Measurements from ENCODE around the gene ATF6B.
"Not testable (repeated sequence)": the region's sequence is repeated elsewhere in the genome, so short reads cannot be mapped to it uniquely, and the experiment has no call there.

Gene ATF6B

DNA sequence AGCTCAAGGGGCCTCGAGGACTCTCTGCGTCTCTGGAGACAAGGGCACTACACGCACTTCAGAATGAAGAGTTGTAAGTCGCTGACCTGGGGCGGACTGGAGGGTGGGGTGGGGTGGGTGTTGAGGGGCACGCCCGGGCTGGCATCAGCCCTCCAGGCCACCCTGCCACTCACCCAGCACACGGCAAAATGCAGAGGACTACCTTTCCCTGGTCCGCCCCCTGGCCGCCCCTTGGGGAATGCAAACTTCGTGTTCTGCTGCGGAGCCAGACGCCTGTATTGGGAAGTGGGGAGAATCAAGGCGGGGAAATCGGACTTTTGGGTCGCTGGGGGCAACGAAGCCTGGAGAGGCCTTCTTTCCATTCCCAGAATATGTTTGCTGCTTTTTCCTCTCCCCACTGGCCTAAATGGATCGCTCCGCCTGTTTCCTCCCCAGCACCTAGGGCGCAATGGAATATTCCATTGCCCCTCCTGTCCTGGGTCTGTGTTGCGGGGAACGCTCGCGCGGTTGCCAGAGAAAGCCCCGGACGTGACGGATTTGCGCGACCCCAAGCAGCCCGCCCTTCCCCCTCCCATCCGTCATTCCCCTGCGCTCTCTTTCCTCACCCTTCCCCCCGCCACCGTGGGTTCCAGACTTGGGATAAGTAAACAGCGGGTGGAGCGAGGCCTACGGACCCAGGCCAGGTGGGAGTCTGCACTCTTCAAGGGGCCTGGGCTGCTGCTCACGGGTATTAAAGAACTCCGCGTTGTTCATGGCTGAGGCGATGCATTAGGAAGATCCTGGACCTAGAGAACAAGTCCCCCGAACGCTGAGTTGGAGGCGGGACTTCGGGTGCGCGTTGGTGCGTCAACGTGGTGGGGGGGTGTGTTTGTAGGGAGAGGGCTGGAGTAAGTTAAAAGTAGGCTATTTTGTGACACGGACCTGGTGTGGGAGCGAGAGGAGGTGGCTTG lies 25.8 kb upstream of the ATF6B start, which contains the start of gene PPT2:
TSS of gene PPT2 (plus strand) at position 578 of the 950 bp plus-strand sequence. CDS start 454 bp downstream, outside the sequence.
- DNase-seq, result peak; percentile 85

DNA sequence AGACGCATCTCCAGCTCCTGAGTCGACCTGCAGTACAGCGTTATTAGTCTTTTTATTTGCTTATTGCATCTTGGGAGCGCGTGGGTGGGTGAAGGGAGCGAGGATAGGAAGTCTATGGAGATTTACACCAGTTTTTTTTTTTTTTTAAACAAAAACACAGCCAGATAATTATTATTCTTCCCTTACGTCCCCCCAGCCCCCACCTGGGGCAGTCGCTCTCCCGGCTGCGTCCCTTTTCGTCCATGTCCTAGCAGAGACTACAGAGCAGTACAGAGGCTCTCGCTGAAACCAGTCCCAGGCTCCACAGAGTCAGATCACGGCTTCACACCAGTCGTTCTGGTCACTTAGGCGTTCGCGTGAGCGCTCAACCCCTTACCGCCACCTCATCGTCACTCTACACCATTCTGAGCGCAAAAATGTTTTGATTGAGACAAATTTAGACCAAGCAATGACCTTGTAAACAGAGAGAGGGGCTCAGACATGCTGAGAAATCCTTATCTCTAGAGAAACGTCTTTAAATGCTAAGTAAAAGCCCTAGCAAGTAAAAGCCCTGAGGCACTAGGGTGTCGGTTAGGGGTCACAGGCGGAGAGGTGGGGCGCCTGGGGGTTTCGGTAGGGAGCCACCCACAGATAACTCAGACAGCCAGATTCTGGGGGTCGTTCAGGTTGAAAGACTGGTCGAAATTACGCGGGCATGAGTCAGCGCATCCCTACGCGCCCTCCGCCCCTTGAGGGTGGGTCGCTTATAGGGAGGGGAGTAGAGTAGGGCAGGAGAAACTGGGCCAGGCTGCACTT lies 24.9 kb upstream of the ATF6B start:
- peak; percentile 21 for DNase-seq

DNA sequence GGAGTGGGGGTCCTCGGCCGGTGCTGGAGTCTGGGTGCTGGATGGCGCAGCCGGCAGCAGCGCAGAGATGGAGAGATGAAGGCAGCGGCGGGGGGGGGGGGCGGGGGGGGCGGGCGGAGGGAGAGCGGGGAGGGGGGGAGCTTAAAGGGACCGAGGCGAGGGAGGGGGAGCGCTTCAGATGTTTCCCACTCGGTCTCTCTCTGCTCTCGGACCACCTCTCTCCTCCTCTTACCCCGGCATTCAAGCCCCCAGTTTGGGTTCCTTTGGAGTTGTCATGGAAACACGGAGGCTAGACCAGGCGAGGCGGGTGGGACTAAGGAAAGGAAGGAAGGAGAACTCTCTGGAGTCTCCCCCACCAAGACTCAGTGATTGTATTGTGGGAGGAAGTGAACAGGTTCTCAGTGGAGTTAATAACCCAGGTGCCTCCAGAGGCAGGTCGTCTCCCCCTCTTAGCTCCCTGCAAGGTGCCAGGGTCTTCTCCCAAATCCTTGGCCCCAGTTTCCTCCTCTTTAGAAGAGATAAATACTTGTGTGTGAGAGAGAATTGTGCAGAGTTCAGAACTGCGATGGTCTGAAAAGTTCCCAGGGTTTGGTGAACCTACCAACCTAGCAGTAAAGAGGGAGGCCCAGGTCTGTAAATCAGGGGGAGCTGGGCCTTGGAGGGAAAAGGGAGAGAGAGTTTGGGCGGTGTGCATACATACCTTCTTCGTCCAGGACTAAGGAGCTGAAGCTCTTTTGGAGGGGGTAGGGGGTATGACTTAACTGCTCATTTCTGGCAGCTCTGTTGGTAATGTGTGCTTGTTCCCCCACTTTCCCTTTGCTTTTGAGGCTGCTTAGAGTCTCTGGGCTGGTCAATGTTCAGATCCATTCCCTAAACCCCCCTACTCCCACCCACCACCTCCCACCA lies 24.1 kb upstream of the ATF6B start, which contains the start of gene PRRT1:
TSS of gene PRRT1 (minus strand) at position 77 of the 906 bp plus-strand sequence. CDS start 112 bp downstream, outside the sequence.
- DNase-seq, result no peak

DNA sequence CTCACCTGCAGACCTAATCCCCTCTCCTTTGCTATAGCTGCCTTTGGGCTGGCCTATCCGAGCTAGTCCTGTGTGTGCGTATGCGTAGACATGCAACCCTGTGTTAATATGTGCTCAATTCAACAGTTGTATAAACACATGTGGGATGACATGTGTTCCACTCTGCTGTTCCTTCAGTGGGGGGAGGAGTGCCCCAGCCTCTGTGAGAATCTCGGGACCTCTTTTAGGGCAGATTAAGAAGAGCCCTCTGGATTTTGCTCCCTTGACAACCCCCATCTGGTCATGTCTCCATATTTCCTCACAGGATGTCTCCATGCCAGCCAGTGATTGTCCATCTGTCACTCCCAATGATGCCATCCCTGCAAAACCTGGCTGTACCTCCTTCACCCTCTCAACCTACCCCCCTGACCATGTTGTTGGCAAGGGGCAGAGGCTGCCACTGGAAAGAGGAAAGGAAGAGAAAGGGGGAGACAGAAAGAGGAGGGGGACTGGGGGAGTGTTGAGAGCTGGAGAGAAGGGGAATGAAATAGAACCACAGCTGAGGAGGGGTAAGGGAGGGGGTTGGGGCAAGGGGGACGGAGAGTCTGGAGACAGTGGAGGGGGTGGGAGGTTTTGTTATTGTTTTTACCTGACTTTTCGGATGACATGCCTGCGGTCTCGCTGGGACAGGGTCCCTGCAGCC lies 23.3 kb upstream of the ATF6B start:
- DNase-seq, result no peak

DNA sequence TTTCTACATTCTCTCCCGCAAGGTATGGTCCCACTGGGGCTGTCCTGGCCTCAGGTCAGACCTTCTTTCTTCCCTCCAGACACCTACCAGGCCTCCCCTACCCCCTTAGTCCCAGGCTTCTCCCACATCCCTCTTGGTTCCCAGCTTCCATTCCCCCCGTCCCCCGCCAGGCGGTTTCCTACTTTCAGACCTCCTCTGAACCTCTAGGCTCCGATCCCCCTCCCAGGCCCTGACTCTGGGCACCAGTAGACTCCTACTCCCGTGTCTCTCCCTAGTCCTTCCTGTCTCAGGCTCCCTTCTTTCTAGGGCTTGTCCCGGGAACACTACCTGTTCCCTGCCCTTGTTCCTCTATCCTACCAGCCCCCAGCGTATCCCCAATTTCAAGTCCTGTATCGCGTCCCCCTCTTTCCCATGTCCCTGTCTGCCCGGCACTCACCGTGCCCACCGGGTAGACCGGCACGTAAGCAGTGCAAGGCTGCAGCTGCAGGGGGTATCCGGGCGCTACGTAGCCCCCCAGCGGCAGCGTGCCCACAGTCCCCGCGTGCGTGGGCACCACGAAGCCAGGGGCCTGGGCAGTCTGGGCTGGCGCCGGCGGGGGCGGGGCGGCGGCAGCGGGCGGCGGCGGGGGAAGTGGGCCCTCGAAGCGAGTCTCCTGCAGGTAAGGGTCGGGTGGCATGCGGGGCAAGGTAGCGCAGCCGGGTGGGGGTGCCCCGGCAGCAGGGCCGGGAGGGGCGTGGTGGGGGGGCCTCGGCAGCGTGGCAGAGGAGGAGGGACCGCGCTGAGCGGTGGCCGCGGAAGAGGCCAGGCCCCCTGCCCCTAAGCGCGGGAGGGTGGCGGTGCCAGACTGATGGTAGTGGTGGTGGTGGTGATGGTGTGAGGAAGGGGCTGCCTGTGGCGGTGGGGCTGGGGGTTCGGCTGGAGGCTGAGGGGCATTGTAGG lies 22.2 kb upstream of the ATF6B start:
- DNase-seq, result no peak

DNA sequence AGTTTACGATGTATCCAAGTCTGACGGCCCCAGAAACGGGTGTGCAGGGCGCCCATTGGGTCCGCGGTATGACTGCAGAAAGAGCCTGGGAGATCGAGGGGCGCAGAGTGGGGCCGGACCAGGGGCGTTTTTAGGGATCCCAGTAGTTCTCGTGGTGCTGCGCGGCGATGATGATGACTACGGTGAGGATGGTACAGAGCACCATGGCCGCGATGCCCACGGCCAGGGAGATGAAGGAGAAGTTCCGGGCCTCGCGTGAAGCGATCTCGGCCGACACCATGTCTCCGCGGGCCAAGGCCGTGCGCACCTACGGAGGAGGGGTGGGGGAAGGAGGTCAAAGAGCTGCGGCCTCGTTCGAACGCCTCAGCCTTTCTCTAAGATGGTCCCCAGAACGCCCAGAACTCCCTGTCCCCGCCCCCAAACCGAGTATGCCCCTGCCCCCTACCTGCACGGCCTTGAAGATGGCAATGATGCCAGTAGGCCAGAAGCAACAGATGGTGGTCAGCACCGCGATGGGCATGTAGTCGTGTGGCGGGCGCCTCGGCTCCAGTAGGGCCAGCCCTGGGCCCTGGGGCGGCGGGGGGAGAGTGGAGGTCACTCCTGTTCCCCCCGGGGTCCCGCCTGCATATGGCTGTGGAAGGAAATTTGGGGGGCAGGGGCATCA lies 21.2 kb upstream of the ATF6B start:
- DNase-seq, result no peak

DNA sequence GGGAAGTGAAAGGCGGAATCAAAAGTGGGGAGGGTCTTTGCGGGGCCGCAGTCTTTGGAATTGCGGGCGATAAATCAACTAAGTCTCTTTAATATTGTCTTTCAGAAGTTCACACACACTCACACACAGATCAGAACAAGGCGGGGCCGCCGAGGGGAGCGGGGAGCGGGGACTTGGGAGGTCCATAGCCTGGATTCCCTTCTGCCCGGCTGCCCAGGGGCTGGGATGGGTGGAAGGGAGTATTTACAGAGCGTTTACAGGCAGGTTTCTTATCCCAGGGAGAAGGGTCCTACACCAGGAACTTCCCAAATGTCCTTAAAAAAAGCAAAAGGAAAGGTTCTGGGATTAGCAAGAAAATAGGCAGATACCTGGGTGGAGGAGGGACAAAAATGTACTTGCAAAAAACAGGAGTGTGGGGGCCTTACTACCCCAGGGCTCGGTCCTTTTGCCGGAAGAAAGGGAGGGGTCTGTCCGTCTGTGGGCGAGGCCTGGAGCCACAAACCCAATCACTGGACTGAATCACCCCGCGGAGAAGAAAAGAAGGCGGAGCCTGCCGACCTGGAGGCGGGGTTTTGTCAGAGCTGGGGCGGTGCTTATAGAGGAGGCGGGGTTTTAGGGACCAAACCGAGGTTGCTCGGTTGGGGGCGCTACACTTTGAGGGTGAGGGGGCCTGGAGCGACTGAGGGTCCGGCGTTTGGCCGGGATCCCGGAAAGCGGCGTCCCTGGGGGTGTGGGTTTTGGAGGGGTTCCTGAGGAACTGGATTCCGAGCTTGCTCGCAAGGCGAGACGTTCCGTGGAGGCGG lies 20.4 kb upstream of the ATF6B start:
- no peak for DNase-seq

DNA sequence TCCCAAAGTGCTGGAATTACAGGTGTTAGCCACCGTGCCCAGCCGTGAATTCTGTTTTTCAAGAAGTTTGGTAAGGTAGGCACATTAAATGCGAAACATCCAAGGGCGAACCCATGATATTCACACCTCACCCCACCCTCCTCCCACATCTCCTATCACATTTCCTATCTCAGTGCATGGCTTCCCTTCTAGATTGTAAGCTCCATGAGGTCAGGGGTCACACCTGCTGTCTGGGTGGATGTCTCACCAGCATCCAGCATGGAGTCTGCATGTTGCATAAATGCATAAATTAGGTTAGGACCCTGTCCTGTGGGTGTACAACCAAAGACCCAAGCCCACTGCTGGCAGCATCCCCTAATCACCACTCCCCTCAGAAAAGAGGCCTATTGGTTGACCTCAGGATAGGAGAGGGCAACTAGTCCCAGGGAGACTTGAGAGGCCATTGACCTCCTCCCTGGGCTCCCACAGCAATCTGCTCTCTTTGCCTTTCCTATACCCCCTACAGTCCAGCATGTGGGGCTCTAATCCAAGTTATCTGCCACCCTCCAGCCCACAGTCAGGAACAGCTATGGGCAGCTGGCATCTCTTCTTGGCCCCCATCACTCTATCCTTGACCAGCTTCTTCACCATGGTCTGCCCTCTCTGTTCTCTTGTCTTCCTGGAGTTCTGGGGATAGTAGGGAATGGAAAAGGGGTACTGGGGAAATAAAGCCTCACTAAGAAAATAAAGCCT lies 19.5 kb upstream of the ATF6B start:
- no peak for DNase-seq

DNA sequence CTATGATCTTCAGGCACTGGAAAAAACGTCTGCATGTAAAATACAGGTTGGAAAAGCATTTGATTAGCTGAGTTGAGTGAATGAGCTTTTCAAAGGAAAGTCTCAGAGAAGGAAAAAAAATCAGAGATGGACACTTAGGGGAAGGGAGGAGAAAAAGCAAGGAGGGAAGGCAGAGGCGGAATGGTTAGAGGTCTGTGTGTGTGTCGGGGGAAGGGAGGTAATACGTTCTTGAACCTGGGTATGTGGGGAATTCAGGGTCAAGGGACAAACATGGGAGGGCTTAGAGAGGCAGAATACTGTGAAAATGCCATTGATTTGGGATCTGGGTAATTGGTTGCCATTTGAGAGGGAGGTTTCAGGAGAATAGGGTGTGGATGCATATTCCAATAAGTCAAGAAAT lies 18.6 kb upstream of the ATF6B start:
- no peak for DNase-seq

DNA sequence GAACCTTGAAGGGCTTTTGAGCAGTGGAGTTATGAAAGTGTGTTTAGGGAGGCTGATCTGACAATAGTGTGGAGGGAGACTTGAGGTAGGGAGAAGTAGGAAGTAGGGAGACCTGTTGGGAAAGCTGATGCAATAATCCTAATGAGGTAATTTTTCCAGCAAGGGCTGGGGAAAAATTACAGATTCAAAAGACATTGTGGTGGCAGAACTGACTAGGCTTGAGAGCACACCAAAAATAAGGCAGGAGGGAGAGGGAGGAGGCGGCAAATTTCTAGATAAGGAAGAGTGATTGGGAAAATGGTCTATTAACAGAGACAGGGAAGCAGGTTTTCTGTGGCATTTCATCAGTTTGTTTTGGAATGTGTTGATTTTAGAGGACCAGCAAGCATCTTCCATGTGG lies 18.2 kb upstream of the ATF6B start:
- no peak for DNase-seq

DNA sequence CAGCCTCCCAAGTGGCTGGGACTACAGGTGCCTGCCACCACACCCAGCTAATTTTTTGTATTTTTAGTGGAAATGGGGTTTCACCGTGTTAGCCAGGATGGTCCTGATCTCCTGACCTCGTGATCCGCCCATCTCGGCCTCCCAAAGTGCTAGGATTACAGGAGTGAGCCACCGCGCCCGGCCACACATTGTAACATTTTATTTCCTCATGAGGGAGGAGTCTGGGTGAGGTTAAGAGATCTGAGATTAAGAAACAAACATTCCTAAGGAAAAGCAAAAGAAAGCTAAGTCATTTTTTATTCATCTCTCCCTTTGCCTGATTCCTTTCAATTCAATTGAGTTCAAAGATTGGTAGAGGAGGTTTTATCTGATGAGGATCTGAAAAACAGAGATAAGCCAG lies 16.2 kb upstream of the ATF6B start:
- not testable (repeated sequence) for DNase-seq

DNA sequence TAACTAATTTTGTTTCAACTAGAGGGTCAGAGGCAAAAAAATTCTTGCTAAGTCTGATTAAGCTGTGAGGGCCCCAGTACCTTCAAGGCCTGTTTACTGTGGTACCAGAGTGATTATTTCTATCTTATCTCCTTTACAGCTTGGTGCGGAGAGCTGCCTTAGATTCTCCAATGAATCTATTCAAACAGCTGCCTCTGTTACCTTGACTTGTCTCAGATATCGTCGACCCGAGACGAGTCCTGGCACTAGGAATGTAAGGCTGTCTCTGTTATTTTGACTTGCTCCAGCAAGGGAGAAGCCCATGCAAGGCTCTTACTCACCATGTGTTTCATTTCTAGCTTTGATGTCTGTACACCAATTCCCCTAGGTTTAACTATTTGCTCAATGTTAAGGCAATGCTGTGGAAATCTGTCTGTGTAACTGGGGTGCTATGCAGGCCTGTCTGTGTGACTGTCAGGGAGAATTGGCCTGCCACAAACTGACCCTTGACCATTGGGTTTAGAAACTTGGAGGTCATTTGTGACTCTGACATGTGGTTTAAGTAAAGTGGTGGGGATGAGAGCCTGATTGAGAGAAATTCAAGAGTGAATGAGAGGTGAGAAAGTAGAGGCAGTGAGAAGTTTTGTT lies 12.5 kb upstream of the ATF6B start:
- DNase-seq, result no peak

DNA sequence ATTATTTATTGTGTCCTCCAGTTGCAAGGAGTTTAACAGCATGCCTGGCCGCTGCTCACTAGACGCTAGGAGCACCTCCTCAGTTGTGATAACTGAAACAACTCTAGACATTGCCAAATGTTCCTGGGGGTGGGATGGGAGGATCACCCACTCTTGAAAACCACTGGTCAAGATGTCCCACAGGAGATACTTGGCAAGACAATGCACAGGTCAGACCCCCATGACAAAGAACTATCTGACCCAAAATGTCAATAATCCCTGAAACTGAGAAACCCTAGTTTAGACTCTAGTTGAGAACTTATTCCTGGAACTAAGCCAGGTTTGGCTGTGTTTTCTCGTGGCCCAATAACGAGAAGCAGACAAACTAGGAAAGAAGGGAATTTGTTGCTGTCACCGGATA lies 11.5 kb upstream of the ATF6B start:
- DNase-seq, result no peak

DNA sequence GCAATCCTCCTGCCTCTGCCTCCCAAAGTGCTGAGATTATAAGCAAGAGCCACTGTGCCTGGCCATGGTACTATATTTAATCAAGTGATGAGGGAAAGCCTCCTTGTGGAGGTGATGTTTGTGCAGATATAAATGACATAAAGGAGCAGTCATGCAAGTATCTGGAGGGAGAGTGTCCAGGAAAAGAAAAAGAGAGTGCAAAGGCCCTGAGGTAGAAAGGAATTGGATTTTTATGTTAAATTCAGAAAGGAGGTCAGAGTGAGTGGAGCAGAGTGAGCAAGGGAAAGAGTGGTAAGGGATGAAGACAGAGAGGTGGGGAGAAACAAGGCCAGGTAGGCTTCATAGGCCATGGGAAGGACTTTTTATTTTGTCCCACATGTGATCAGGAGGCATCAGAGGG lies 9.4 kb upstream of the ATF6B start:
- no peak for DNase-seq

DNA sequence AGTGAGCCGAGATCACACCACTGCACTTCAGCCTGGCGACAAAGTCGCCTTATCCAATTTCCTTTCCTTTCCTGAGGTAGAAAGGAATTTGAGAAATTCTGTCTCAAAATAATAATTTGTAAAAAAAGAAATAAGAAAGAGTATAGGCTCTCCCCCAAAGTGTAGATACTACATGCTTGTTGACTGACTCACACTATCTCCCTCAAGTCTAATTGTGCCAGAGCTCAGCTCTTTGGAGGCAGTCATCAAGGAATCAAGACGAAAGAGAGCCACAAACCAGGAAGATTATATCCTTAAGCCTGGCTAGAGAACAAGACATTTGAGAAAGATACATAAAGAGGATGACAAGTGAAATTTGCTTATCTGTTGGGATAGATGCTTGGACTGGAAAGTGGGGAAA lies 5.7 kb upstream of the ATF6B start:
- DNase-seq, result no peak

DNA sequence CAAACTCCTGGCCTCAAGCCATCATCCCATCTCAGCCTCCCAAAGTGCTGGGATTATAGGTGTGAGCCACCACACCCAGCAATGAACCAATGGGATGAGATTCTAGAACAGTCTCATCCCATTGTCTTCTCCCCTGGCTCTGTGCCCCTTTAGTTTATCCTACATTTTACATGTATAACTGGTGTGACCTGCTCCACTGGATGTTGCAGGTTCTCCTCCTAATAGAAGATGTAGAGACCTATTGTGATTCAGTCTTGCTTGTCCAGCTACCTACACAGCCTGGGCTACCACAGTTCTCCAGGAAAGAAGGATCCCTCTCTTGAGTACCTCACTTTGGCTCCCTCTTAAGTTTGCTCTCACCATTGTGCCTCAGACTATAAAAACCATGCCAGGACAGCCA lies 4.1 kb upstream of the ATF6B start:
- peak; percentile 11 for DNase-seq

DNA sequence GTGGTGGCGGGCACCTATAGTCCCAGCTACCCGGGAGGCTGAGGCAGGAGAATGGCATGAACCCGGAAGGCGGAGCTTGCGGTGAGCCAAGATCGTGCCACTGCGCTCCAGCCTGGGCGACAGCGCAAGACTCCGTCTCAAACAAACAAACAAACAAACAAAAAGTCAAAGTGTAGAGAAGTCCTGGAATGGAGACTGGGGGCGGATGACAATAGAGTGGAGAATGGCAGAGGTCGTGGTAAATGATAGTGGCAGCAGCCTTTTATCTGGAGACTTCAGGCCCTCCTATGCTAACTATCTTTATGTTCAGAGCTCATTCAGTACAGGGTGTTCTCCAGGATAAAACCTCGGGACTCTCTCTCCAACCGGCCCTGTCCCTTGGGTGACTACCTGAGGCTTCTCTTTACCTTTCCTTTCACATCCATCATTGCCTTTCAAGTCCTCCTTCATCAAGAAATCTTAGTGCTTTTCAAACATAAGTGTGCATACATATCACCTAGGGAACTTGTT lies 3.4 kb upstream of the ATF6B start:
- no peak for DNase-seq

Measured in DMS79 (cell line).